ENCODE data around the gene CDC42EP4.
A peak's percentile ranks its signal among the peaks of the same experiment; 100 is the strongest.

Gene CDC42EP4, protein sequence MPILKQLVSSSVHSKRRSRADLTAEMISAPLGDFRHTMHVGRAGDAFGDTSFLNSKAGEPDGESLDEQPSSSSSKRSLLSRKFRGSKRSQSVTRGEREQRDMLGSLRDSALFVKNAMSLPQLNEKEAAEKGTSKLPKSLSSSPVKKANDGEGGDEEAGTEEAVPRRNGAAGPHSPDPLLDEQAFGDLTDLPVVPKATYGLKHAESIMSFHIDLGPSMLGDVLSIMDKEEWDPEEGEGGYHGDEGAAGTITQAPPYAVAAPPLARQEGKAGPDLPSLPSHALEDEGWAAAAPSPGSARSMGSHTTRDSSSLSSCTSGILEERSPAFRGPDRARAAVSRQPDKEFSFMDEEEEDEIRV

DNA sequence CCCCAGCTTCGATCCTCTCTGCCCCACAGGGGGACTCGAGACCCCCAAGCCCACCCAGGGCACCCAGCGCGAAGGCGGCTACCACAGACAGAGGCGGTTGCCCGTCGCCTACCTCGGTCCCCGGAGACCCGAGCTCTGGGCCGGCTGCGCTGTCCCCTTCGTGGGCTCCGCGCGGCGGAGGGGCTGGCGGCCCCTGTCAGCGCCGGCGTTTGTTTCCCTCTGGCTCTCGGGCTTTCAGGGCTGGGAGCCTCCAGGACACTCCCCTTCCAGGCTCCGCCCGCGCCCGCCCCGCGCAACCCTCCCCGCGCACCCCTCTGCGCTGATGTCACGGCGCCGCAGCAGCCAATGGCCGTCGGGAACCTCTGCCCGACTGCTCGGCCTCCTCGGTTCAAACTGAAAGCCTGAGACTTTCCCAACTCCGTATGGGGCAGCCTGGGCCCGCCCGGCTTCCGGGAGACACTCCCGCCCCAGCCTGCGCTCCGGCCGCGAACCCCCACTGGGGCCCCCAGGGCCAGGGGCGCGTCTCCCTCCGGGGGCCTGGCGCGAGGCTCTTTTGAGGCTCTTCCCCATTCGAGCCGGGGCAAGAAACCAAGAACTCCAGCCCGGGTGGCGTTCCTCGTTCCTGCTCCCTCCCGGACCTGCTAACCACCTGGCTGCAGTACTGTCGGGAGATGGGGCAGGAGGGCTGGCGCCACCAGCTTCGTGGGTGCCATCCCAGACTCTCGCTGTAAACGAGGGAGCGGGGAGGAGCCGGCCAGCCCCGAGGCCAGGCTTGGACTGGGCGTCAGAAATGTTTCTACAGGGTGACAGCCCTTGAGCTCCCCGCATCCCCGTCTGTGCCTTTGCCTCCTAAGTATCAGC lies at the start of gene CDC42EP4:
Gene CDC42EP4 (minus strand): TSS at position 221 of the 861 bp plus-strand sequence. CDS start 25,501 bp downstream, outside the sequence.
- peak; percentile 92 for DNase-seq

DNA sequence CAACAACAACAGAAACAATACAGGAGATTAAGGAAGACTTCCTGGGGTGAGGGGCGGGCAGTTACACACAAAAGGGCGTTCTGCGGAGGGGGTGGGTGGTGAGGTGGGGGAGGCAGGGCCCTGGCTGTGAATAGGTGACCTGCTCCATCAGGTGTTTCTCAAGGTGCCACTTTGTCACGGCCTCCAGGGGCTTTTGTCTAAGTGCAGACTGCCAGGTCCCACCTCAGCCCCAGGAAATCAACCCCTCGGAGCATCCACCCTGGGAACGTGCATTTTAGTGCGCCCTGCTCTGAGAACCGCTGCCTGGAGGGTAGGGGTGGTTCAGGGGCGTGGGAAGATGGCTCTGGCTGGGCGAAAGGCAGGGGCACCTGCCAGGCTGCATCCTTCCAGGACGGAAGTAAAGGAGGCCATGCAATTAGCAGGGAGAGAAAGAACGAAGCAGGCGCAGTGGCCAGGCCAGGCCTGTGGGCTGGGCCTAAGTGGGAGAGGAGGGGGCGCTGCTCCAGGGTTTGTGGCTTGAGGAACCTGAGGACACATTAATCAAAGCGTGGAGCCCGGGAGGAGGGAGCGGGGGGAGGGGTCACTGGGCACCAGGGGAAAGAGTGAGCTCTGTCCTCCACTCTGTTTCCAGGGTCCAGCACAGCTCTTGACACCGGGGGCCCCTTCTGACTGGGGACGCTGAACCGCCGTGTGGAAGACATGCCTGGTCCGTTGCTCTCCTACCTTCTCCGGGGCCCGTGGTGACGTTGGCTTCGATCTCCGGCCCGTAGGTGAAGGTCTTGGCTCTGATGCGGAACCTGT lies 49.4 kb upstream of the CDC42EP4 start:
- no peak for DNase-seq

DNA sequence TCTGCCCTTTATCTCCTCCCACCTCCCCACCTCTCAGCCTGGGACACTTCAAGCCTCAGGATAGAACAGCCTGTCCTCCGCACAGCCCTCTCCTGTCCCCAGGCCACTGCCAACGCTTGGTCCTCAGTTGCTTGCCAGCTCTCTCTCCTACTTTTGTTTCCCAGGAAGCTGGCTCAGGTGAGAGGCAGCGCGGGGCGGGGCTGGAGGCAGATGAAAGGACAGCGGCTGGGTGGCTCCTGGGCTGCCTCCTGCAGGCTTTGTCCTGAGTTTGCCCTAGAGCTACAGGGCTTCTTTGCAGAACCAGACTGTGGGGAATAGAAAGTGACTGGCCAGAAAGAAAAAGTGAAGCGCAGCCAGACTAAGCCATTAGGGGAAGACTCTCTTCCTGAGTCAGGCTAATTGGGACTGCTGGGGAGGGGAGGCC lies 48.2 kb upstream of the CDC42EP4 start:
- no peak for DNase-seq

DNA sequence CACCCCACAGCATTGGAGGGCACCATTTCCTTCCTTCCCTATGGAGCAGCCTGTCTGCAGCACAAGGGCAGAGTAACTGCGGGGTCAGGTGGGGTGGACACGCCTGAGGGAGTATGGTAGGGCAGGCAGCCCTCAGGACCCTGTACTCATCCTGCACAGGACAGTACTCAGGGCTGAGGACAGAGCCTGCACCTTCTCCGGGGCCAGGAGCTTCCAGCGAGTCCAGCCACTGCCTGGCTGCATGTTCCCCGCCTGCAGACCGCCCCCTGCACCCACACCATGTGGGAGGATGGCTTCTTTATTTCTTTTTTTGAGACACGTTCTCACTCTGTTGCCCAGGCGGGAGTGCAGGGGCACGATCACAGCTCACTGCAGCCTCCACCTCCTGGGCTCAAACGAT lies 47.6 kb upstream of the CDC42EP4 start:
- no peak for DNase-seq

DNA sequence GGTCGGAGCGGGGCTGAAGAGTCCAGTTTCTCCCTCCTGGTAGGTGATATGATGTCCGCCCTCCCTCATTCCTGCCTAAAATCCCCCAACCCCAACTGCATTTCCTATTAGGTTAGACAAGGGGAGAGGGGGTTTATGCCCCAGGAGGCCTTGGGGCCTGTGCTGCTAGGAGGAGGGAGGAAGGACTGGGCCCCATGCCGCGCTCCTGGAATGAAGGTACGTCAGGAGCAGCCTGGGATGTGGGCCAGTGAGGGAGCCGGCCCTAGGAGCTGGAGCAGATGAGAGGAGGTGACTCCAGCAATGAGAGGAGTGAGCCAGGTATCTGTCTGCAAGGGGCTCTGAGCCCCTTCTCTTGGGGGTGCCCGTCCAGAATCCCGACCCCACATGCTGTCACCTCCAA lies 46.9 kb upstream of the CDC42EP4 start:
- DNase-seq: no peak

DNA sequence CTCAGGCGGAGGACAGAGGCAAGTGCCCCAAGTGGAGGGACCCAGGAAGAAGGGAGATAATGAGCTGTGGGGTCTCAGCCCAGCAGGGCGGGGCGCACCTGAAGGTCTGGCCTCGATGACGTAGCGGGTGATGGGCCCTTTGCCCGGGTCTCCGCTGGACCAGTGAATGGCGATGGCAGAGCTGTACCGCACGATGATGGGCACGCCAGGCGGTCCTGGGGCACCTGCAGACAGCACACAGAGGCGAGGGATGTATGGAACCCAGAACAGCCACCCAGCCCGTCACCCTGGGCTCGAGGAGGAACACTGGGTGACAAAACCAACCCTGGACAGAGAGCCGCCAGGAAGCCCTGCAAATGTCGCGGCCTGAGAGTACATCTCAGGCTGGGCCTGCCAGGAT lies 46.2 kb upstream of the CDC42EP4 start:
- no peak for DNase-seq

DNA sequence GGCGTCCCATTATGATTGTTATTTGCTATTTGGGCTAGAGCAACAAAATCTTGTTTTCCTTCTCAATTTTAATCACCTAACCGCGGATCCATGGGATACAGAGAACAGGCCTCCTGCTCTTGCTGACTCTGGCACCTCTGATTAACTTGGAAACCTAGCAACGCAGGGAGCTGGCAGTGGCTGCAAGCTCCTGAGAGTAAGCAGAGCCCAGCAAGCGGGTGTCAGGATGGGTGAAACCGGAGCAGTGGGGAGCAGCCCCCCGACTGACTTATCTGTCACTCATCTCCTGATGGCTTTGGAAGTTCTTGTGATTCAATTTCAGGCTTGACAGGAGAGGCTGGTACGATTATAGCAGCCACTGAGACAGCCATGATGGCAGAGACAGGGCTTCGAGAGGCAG lies 45.5 kb upstream of the CDC42EP4 start:
- no peak for DNase-seq

DNA sequence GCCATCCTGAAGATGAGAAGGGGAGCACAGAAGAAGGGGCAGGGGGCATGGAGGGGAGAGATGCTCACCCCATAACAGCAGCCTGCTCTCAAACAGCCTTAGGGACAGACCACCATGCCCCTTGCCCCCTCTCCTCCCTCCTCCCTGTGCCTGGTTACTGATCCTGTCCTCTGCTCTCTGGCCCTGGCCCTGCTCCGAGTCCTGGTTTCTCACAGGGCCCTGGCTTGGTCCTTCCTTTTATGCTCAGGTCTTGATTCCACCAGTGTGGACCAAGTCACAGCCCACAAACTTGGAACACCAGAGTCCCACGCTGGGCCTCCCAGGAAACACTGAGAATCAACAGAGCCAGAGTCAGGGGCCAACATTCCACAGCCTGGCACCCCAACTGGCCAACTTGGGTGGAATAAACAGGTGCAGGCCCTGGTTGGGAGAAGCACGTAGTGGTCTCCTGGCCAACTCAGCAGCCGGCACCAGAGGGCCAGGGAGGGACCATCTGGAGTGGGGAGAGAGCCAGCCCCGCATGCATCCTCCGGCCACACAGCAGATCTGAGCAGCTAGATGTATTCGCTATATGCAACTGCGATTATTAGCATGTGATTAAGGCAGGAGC lies 44.9 kb upstream of the CDC42EP4 start:
- no peak for DNase-seq

DNA sequence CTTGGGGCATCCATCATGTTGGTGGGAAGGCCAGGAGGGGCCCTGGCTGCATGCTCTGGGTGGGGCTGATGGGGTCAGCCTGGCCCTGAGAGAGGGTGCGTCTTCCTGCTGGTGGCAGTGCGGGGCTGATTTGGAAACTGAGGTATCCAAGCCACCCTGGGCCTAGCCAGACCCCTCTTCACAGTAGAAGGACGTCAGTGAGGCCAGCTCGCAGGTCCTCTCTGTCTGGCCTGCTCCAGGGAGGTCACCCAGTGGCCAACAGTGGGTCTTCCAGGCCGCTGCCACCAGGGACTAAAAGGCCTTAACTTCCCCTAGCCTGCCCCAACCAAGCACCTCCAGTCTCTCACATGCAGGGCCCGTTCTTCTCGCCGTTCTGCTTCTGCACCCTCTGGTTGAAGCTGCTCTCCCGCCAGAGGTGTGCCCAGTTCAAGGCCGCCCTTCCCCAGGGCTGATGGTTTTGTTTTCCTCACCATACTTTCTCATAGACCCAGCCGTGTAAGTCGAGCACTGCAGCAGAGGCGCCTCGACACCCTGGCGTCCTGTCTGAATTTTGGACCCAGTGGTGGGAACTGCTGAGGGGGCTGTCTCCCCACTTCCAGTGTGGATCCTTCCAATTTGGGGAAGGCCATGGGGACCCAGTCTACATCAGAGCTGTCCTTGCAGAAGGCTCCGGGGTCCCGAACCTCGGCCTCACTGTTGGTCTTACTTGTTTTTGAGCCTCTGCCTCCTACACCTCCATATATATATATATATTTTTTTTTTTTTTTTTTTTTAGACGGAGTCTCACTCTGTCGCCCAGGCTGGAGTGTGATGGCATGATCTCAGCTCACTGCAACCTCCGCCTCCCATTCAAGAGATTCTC lies 42.9 kb upstream of the CDC42EP4 start:
- DNase-seq: no peak

DNA sequence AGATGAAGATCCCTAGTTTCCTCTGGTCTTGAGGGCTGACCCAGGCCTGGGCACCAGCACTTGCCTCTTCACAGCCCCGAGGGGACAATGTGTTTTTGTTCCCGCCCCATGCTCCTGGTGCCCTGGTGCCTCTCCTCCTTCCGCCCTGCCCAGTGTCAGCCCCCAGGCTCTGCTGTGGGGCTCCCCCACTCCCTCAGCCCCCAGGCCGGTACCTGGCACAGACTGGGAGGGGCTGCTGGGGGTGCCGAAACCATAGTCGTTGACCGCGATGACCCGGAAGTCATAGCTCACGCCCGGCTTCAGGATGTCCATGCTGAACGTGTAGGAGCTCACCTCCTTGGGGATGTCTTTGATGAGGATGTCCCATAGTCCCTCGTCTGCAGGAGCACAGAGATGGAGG lies 40.5 kb upstream of the CDC42EP4 start:
- no peak for DNase-seq

DNA sequence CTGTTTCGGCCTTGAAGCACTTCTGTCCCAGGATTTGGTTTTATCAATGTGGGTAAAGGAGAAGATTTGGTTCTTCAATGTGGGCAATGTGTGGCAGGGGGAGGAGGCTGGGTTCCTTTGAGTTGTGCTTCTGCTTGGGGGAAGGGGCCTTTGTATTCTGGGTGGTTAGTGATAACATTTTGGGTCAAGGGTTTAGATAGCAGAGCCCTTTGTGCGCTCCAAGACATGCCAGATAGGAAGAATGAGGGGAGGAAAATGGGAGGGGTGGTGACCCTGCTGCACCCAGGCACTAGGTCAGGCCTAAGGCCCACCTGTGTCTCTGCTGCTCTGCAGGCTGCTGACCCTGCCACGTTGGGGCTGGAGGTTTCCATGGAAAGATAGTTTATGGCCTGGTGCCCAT lies 40.0 kb upstream of the CDC42EP4 start:
- DNase-seq: no peak

DNA sequence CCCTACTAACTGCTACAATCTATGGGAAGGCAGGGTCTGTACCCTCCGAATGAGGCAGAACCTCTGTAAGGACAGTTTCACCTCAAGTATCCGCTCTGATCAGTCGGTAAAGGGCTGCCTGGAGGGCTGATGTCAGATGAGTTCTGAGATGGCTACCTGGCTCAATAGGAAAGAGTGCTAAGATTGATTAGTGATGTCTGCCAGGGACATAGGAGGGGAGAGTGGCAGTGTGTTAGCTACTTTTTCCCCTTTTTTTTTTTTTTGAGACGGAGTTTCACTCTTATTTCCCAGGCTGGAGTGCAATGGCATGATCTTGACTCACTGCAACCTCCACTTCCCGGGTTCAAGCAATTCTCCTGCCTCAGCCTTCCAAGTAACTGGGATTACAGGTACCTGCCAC lies 39.1 kb upstream of the CDC42EP4 start:
- DNase-seq: no peak

DNA sequence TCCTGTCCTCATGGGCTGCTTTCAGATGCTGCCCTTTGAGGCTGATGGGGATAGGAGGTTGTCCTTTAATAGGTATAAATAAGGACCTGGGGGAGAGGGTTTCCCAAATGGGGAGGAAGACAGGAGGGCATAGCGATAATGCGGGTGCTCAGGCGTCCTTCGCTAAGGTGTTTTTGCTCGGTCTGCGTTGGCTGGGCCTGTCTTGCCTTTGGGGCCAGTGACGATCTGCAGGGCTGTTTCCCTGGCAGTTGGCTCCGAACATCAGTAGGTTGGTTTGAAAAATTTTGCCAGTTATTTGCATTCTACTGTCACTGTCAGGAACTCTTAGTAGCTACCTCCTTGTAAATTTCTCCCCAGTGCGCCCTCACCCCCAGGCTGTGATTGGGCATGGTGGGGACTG lies 37.8 kb upstream of the CDC42EP4 start:
- DNase-seq: no peak

DNA sequence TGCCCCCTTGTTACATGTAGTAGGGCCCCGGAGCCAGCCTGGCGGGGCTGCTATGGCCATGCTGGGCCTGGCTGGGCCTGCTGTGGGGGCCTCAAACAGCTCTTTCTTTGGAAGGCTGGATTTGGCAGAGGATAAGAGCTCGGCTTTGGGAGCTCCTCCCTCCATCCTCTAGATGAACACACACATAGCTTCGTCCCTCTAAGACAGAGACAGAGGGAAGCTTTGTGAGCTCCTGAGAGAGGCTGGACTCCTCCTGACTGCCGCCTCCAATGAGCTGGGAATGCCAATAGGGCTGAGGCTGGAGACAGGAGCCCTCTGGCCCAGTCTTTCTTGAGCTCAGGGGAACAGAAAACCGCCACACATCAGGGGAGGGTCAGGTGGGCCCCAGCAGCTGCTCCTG lies 37.3 kb upstream of the CDC42EP4 start:
- DNase-seq: no peak

DNA sequence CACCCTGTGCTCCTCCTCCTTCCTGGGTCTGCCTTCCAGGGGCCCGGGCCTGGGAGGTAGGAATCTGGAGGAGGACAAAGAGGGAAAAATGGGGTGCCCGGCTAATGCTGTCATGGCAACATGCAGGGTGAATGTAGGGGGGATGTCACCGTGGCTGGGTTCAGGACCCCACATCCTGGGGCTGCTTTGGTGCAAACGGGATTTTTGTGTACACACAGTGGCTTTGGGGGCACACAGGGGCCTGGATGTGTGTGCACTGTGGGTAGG lies 37.0 kb upstream of the CDC42EP4 start:
- DNase-seq: no peak

DNA sequence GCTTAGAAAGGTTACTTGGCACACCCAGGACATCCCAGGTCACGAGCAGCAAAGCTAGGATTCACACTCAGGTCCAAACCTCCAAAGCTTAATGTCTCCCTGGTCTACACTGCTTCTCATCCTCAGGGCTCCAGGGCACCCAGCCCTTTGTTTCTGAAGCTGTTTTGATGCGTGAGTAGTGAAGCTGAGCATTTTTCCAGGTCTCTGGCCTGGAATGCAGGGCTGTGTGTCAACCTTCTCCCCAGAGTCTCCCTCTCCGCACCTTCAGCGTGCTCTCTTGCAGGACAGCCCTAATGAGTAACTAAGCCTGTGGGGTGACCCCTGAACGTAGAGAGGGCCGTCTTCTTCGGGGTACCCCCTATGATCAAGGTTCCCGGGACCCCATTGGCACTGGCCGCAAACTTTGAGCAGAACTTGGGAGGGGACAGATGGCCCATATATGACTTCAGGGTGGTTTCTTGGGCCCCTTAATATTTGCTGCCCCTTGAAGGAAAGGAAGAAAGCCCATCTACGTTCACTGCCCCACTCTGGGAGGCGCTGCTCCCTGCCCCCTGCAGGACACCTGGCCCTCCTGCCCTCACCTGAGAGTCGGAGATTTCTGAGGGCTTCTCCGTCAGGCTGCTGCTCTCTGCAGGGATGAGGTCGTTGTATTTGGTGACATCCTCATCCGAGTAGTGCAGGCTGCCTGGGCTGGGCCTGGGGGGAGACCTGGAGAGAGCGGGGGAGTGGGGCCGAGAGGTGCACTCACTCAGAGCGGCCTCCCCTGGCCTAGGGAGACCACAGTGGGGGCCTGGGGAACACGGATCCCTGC lies 36.4 kb upstream of the CDC42EP4 start:
- DNase-seq: no peak

DNA sequence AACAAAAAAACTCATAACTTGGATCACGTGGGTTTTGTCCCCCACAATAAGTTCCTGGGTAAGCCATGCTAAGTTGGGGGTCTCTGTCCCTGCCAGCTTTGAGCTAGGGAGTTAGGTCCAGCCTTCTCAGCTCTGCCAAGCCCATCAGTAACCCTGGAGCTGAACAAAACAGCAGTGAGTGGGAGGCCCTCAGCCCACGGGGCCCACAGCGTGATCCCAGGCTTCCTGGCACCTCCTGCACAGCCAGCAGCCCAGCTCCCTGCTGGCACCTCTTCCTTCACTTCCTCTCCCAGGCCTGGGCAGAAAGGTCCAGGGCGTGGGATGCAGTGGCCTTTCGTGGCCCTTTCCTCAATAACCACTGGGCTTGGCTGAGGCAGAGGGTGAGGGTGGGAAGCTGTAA lies 35.5 kb upstream of the CDC42EP4 start:
- DNase-seq: peak; percentile 33

DNA sequence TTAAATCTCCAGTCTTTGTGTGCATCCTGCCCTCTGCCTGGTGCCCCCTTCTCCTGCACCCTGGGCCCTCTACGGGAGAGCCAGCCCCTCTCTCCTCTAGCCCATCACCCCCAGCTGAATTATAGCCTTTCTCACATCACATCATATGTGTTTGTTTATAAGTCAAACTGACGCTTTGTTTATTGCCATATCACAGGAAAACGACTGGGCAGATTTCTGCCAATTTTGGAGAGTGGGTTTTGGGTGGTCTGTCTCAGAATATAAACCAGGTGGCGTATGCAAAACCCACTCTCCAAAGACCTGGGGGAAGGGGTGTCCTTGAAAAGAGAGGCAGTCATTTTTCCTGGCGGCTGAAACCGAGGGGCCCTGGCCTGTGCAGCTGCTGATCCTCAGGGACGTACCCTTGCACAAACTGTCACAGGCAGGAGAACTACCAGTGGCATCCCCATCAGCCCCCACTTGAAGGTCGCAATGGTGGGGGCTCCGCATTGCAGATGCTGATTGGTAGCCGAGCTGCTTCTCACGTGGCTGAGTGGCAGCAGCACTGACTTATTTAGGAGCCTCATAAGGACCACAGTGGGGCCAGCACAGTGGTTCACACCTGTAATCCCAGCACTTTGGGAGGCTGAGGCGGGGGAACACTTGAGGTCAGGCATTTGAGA lies 34.8 kb upstream of the CDC42EP4 start:
- DNase-seq: no peak

DNA sequence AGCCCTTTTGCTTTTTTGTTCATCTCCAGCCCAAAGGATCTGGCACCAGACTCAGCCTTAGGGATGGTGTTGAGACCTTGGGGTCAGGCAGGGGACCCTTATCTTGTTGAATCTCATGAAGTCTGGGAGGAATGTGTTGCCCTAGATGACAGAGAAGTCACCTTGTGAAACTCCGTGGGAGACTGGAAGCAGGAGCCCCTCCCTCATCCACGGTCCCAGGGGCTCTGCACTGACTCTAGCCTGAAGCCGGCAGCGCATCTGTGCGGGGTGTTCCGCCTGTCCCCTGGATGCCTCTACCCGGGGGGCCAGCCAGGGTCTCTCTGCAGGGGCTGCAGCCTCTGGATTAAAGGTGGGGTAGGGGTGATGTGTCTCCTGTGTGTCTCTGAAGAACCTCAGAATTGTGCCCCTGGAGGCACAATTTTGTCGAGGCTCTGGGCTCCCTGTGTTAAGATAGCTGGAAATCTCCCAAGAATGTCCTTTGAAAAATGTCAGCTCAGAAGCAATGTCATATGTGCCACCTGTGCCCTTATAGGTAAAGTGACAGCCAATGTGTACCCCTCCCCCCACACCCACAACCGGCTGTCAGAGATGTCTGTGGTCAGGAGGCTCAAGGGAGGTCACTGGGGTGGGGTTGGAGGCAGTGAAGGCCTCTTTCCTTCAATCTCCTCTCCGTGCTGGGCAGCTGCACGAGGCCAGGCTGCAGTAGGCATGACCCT lies 32.1 kb upstream of the CDC42EP4 start:
- DNase-seq: no peak

DNA sequence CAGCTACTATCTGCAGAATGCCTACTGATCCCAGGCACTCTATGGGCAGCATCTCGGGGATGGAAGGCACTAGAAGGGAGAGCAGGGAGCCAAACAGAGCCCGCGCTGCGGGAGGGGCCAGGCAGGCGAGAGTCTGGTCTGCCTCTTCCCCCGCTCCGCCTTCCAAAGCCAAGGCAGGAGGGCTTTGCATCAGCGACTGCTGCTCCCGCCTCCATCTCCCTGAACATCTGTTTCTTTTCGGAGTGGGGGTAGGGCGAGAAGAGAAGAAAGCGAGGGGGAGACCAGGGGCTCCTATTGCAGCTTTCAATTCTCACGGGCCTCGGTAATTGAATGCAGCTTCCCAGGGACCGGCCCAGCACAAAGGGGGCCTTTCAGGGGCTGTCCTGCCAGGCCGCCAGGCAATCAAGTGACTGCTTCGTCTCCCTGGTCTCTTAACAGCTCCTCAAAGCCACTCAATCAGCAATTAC lies 31.4 kb upstream of the CDC42EP4 start:
- DNase-seq: peak; percentile 76

All from NCI-H226 (cell line).